GM19452 (cell line): ENCODE data around the gene MRRF.
"Not testable (repeated sequence)": the region's sequence is repeated elsewhere in the genome, so short reads cannot be mapped to it uniquely, and the experiment has no call there.

Experiments
- ATAC-seq: cut with Tn5 transposase; IDR thresholded peaks from one replicate; pipeline ENCODE4 v1.9.1; 2021; ENCODE audit not compliant: unreplicated experiment

MRRF gene

GRCh38 chr9:122354536-122355199, 90.0 kb downstream of the MRRF start:
- ATAC-seq: no peak

GRCh38 chr9:122355336-122355875, 90.7 kb downstream of the MRRF start:
- ATAC-seq: no peak

GRCh38 chr9:122356627-122357026, 91.9 kb downstream of the MRRF start:
- ATAC-seq: no peak

GRCh38 chr9:122360891-122361290, 96.2 kb downstream of the MRRF start:
- no peak for ATAC-seq

- not testable (repeated sequence) for ATAC-seq
These were observed 98.4 kb downstream of the MRRF start for GRCh38 chr9:122363131-122363530.

GRCh38 chr9:122364117-122364782, 99.6 kb downstream of the MRRF start:
- ATAC-seq: no peak

- no peak for ATAC-seq
These were observed 100.1 kb downstream of the MRRF start for GRCh38 chr9:122364783-122365150.

- ATAC-seq: no peak
These were observed 101.5 kb downstream of the MRRF start for GRCh38 chr9:122366074-122366660.

- no peak for ATAC-seq
These were observed 102.4 kb downstream of the MRRF start for GRCh38 chr9:122367065-122367464.

- no peak for ATAC-seq
These were observed 103.2 kb downstream of the MRRF start for GRCh38 chr9:122367774-122368460.

- ATAC-seq: no peak
These were observed 104.0 kb downstream of the MRRF start for GRCh38 chr9:122368642-122369041.

GRCh38 chr9:122370303-122370702, 105.6 kb downstream of the MRRF start:
- peak; percentile 39 for ATAC-seq

- ATAC-seq: peak; percentile 66
These were observed 106.4 kb downstream of the MRRF start, which contains the start of gene PTGS1 for GRCh38 chr9:122370869-122371755. TSS of gene PTGS1 (plus strand) at chr9:122371024. CDS start at chr9:122371085, 61 bp downstream.

GRCh38 chr9:122371846-122372245, 107.2 kb downstream of the MRRF start:
- no peak for ATAC-seq

- ATAC-seq: no peak
These were observed 108.5 kb downstream of the MRRF start for GRCh38 chr9:122372856-122373845.

GRCh38 chr9:122374885-122375420, 110.3 kb downstream of the MRRF start:
- ATAC-seq: no peak

GRCh38 chr9:122376796-122377195, 112.1 kb downstream of the MRRF start:
- no peak for ATAC-seq

- ATAC-seq: no peak
These were observed 112.8 kb downstream of the MRRF start for GRCh38 chr9:122377241-122378164.
